ENCODE data around the gene JAZF1. TPM values are rescaled to one million over a fixed set of nuclear protein-coding genes. Genes with fewer than 3 reads are reported as not detected.

JAZF1 gene
- total RNA-seq, 4 donors from 2014 or later, result 4.7 to 8.1 (median 5.7) TPM

- intact Hi-C loops (cut with DNase I; ENCODE audit: low total_unique reads), result no loop called here
- WGBS, 2 donors, result 92 to 100% methylated on average over 1 of the region's 1 CpG
- no peak for TF ChIP-seq CTCF (IDR thresholded peaks at IDR 0.05)
- TF ChIP-seq POLR2A (IDR thresholded peaks at IDR 0.05), result no peak
Observed at GRCh38 chr7:28224675-28225074, 44.1 kb upstream of the JAZF1 start.

DNA sequence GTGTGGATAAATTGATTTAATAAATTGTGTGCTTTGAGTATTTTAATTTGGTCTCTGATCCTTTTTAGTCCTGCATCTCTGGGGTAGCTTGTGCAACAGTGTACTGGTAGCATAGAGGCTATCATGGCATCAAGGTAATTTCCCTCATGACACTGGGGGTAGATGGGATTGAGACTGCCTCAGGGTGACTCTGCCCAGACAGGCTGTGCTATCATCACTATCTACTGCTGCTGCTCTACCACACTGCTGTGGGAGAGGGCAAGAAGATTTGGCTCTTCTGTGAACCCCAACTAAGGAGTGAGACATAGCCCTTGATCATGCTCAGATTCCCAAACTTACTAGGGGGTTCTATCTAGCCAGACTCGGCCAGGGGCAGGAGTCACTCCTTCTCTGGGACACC lies 43.6 kb upstream of the JAZF1 start:
- DNase-seq (ENCODE audit: low spot score in 2 of 2), result no peak
- WGBS, 2 donors, result 48 to 60% methylated on average over 1 of the region's 1 CpG
- intact Hi-C loops (cut with DNase I; ENCODE audit: low total_unique reads), result no loop called here
- TF ChIP-seq POLR2A (IDR thresholded peaks at IDR 0.05) (no peak), CTCF (IDR thresholded peaks at IDR 0.05) (no peak)
- H3K4me3 ChIP-seq (ENCODE audit: low read depth, poor library complexity, severe bottlenecking), result no peak overlapping the region

More at GRCh38 chr7:28224675-28225074, 44.1 kb upstream of the JAZF1 start:
- no peak overlapping the region for H3K4me3 ChIP-seq (ENCODE audit: low read depth, poor library complexity, severe bottlenecking)
- no peak for DNase-seq (ENCODE audit: low spot score in 2 of 2)

DNA sequence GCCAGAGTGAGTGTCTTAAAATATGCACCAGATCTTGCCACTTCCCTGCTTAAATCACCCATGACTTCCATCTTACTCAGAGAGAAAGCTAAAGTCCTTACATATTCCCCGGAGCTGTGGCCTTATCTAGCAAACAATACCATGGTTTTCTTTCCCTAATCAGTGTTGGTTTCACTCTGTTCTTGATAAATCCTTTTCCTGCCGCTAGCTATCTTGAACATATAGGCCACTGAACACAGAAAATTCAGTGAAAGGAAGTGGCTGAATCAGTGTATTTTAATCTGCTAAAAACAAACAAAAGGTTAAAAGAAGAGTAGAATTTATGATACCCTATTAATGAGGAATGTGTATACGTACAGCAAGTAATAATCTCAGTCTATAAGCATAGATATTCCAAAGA lies 42.0 kb upstream of the JAZF1 start:
- WGBS, 2 donors, result 83% methylated on average over 3 of the region's 3 CpGs
- no peak for DNase-seq (ENCODE audit: low spot score in 2 of 2)
- intact Hi-C loops (cut with DNase I; ENCODE audit: low total_unique reads), result no loop called here
- TF ChIP-seq POLR2A (IDR thresholded peaks at IDR 0.05) (no peak), CTCF (IDR thresholded peaks at IDR 0.05) (no peak)
- no peak overlapping the region for H3K4me3 ChIP-seq (ENCODE audit: low read depth, poor library complexity, severe bottlenecking)

DNA sequence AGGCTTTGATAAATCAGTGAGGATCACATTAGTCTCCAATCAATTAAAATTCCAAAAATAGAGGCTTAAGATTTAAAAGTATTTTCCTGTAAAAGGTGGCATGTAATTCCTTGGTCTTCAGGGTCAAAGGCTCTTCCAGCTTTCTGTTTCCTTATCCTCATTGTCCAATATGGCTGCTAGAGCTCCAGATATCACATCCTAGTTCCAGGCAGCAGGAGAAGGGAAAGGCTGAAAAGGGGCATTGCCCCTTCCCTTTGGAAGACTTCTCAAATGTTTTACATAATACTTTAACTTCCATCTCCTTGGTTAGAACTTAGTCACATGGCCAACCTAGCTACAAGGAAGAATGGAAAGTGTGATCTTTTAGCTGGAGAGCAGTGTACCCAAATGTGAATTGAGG lies 39.2 kb upstream of the JAZF1 start:
- DNase-seq (ENCODE audit: low spot score in 2 of 2), result no peak
- no peak overlapping the region for H3K4me3 ChIP-seq (ENCODE audit: low read depth, poor library complexity, severe bottlenecking)
- no peak for TF ChIP-seq CTCF (IDR thresholded peaks at IDR 0.05)
- no peak for TF ChIP-seq POLR2A (IDR thresholded peaks at IDR 0.05)
- intact Hi-C loops (cut with DNase I; ENCODE audit: low total_unique reads), result no loop called here

DNA sequence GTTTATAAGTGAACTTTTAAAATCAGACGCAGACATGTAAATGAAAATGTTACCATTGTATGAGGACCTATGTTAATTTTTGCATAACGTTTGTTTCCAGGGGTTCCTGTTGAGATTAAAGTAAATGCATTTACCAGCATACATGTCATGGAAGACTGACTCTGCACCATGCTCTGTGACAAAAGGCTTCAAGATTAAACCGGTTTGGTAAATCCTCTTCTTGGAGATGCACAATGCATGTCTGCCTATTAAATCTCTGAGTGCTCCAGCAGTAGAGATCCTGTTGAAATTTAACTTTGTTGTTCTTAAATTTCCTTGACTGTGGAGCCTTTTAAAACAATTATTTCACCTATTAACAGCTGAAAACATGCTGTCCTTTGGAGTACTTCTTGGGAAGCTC lies 36.5 kb upstream of the JAZF1 start:
- H3K4me3 ChIP-seq (ENCODE audit: low read depth, poor library complexity, severe bottlenecking), result no peak overlapping the region
- intact Hi-C loops (cut with DNase I; ENCODE audit: low total_unique reads), result no loop called here
- no peak for DNase-seq (ENCODE audit: low spot score in 2 of 2)
- TF ChIP-seq POLR2A (IDR thresholded peaks at IDR 0.05), result no peak
- 68 to 75% methylated on average over 3 of the region's 3 CpGs for WGBS, 2 donors

DNA sequence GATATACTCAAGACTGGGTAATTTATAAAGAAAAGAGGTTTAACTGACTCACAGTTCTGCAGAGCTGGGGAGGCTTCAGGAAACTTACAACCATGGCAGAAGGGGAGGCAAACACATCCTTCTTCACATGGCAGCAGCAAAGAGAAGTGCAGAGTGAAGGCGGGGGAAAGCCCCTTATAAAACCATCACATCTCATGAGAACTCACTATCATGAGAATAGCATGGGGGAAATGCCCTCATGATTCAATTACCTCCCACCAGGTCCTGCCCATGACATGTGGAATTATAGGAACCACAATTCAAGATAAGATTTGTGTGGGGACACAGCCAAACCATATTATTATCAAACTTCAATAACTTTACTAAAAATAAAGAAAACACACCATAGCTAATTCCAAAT lies 30.4 kb upstream of the JAZF1 start:
- H3K4me3 ChIP-seq (ENCODE audit: low read depth, poor library complexity, severe bottlenecking), result no peak overlapping the region
- DNase-seq (ENCODE audit: low spot score in 2 of 2), result no peak
- intact Hi-C loops (cut with DNase I; ENCODE audit: low total_unique reads), result no loop called here
- WGBS, 2 donors, result 89 to 100% methylated on average over 1 of the region's 1 CpG
- TF ChIP-seq CTCF (IDR thresholded peaks at IDR 0.05) (no peak), POLR2A (IDR thresholded peaks at IDR 0.05) (no peak)
